Adrenal gland (tissue), 12 donors: ENCODE data around the gene STAM. TPM values are rescaled to one million over a fixed set of nuclear protein-coding genes. Genes with fewer than 3 reads are reported as not detected.

Source experiments
- DNase-seq, 7 donors: peaks; one replicate each; pipeline ENCODE4 v3.0.0-alpha.2; 2019 to 2020
- H3K27ac ChIP-seq, 5 donors: fragments of 200-600 bp; sonication (generic) in 4 of 5; 1 replicate in 3 of 5; 2 replicates in 2 of 5; pipeline versions ENCODE4 v1.5.1 to v1.8.0; 2016 to 2020; ENCODE audit warnings: mild to moderate bottlenecking in 1 of 5
- H3K27me3 ChIP-seq: fragments of 200-600 bp; 2 replicates; pipeline ENCODE4 v1.8.0; 2021
- H3K36me3 ChIP-seq, 2 donors: fragments of 200-600 bp; replicated peaks in 1 of 2; 1 replicate in 1 of 2; 2 replicates in 1 of 2; pipeline versions ENCODE4 v1.5.1 to v1.8.0; 2018 to 2022
- H3K4me1 ChIP-seq, 2 donors: fragments of 200-600 bp; replicated peaks in 1 of 2; 1 replicate in 1 of 2; 2 replicates in 1 of 2; pipeline versions ENCODE4 v1.5.1 to v1.8.0; 2018 to 2021
- H3K4me3 ChIP-seq, 4 donors: fragments of 200-600 bp; sonication (generic) in 3 of 4; one replicate each; pipeline ENCODE4 v1.5.1; 2016 to 2018
- H3K9me3 ChIP-seq, 3 donors: fragments of 200-600 bp; sonication (generic) in 1 of 3; replicated peaks in 1 of 3; 1 replicate in 2 of 3; 2 replicates in 1 of 3; pipeline versions ENCODE4 v1.5.1 to v1.8.0; 2016 to 2021
- POLR2A ChIP-seq, 2 donors: fragments of 450-650 bp; IDR thresholded peaks; one replicate each; pipeline ENCODE4 v1.6.1; 2017; ENCODE audit warnings: antibody characterized with exemption in 2 of 2, mild to moderate bottlenecking in 2 of 2, moderate library complexity in 1 of 2
- WGBS, 4 donors: extraction: QIAGEN DNeasy Blood & Tissue Kit in 2 of 4; methylation state at CpG; one replicate each; pipeline versions ENCODE4 v1.1.5 to v1.1.7; 2013 to 2017; 5-methylcytosine and 5-hydroxymethylcytosine counted together
- intact Hi-C, 2 donors: fragments of 100-400 bp; cut with DNase I; formaldehyde crosslinking; loops; one replicate each; pipeline versions ENCODE4 v1.14.1 to v1.15.0; 2022 to 2023
- polyA plus RNA-seq, 3 donors: library from polyadenylated mRNA; stranded (reverse); fragments of 200-250 nt in 2 of 3; fragments of 350-450 nt in 1 of 3; fragmentation: Illumina TruSeq in 1 of 3; extraction: RNeasy Lipid Tissue Mini Kit (QIAGEN cat#74804) in 1 of 3; gene quantifications; one replicate each; pipeline ENCODE4 v1.2.3, GENCODE V29; 2013 to 2014
- total RNA-seq, 9 donors: library from RNA; depleted of rRNA in 4 of 9; stranded (reverse); fragments of >200 nt in 4 of 9; fragments of 120-200 nt in 1 of 9; fragmentation: NEBNext Ultra II Directional in 1 of 9; extraction: Animal tissue kit (Norgen Biotek cat#: 25700) in 1 of 9; gene quantifications; one replicate each; pipeline versions ENCODE4 v1.1.0 to v1.2.4, GENCODE V29; 2013 to 2023
- TF ChIP-seq, protein P1 (sequence below), 6 experiments: fragments of 450-650 bp in 4 of 6; fragments of 200-600 bp in 2 of 6; sonication (generic) in 1 of 6; IDR thresholded peaks; 1 replicate in 5 of 6; 2 replicates in 1 of 6; pipeline versions ENCODE4 v1.5.1 to v1.8.0; 2016 to 2021; ENCODE audit warnings: antibody characterized with exemption in 6 of 6, mild to moderate bottlenecking in 2 of 6, moderate library complexity in 1 of 6
- donor health status: healthy with polysubstance abuse.
- donor health status: Bipolar disorder and iron deficiency.
- donor health status: DM: yes; HTN: yes; CAD: no.
- donor health status: DM: no; HTN: no; CAD: no.
- donor health status: DM: no; HTN: no; CAD: no.
- donor health status: DM: yes; HTN: yes; CAD: no.

The STAM gene
- total and polyA plus RNA-seq, 12 donors: 10.3 to 58.4 (median 27.0) TPM

DNA sequence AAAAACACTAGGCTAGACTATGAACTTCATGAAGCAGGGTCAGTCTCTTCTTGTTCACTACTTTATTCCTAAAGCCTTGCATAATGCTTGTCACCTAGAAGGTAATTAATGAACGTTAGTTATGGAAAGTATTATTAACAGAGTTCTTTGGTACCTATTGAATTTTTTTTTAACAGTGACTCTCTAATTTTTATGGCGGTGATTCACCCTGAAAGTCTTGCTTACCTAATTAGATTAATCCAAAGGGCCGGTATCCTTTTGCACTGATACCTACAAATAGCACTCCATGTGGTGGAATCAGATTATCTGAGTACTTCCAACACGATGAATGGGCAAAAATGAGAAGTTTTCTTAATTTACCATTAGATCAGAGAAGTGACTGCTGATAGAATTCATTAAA, 31.7 kb downstream of the STAM start:
- Histone ChIP-seq H3K27me3 (no peaks in the 10 kb centered on the region), H3K4me3 (no peak overlapping the region), H3K9me3 (no peaks in the 10 kb centered on the region), H3K27ac (no peak overlapping the region), H3K4me1 (peaks cover 12 to 36% of the 10 kb centered on the region in 2 donors), H3K36me3 (no peaks in the 10 kb centered on the region)
- TF ChIP-seq, protein P1, sequence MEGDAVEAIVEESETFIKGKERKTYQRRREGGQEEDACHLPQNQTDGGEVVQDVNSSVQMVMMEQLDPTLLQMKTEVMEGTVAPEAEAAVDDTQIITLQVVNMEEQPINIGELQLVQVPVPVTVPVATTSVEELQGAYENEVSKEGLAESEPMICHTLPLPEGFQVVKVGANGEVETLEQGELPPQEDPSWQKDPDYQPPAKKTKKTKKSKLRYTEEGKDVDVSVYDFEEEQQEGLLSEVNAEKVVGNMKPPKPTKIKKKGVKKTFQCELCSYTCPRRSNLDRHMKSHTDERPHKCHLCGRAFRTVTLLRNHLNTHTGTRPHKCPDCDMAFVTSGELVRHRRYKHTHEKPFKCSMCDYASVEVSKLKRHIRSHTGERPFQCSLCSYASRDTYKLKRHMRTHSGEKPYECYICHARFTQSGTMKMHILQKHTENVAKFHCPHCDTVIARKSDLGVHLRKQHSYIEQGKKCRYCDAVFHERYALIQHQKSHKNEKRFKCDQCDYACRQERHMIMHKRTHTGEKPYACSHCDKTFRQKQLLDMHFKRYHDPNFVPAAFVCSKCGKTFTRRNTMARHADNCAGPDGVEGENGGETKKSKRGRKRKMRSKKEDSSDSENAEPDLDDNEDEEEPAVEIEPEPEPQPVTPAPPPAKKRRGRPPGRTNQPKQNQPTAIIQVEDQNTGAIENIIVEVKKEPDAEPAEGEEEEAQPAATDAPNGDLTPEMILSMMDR (IDR thresholded peaks at IDR 0.05): no peak
- no peak for TF ChIP-seq POLR2A (IDR thresholded peaks at IDR 0.05)
- intact Hi-C loops: no loop called here
- WGBS, 4 donors: 65 to 73% (median 68%) methylated on average over 4 of the region's 4 CpGs
- no peak for DNase-seq

DNA sequence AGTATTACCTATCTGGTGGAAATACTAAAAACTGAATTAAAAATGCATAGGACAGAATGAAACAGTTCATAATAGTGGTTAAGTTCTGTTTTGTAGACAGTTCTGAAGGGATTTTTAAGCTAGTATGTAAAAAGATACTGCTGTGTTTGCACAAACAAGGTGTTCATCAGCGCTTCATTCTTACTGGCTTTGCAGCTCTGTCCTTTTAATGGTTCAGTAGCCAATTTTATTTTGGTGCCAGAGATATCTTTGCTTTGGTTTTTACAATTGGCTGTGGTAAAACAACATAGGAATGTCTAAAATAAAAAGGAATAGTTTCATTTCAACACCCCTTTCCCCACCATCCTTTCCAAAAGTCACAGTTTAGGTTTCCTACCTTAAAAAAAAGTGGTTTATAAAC, 33.0 kb downstream of the STAM start:
- no peaks in the 10 kb centered on the region for H3K27me3 ChIP-seq
- H3K4me3 ChIP-seq: no peak overlapping the region
- peaks cover 12 to 24% of the 10 kb centered on the region in 2 donors for H3K4me1 ChIP-seq
- 94 to 100% (median 97%) methylated on average over 1 of the region's 1 CpG for WGBS, 4 donors
- no peak overlapping the region for H3K27ac ChIP-seq
- H3K36me3 ChIP-seq: no peaks in the 10 kb centered on the region
- DNase-seq: no peak
- TF ChIP-seq POLR2A (IDR thresholded peaks at IDR 0.05): no peak
- TF ChIP-seq, protein P1 (IDR thresholded peaks at IDR 0.05): no peak
- H3K9me3 ChIP-seq: no peaks in the 10 kb centered on the region
- intact Hi-C loops: no loop called here

DNA sequence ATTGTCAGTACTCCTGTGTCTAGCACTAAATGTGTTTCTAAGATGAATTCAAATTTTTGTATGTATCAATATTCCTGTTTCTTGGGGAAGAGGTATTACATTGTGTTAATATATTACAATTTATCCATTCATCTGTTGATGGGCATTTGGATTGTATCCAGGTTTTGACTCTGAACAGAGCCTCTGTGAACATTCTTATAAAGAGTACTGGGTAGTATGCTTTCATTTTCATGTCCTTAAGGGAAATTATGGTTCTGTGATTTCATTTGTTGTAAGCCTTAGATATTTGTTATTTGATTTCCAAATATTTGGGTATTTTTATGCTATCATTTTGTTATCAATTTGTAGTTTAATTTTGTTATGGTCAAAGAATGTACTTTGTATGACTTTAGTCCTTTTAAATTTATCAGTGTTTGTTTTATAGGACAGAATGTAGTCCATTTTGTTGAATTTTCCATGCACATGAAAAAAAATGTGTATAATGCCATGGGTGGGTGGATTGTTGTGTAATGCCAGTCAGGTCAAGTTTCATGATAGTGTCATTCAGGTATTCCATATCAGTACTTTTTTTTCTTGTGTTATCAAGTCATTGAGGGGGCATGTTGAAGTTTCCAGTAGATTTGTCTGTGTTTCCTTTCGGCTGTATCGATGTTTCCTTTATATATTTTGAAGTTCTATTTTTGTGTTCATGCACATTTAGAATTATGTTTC, 38.4 kb downstream of the STAM start:
- TF ChIP-seq POLR2A (IDR thresholded peaks at IDR 0.05): no peak
- TF ChIP-seq, protein P1 (IDR thresholded peaks at IDR 0.05): no peak
- no peaks in the 10 kb centered on the region for H3K36me3 ChIP-seq
- H3K27ac ChIP-seq: no peak overlapping the region
- intact Hi-C loops: no loop called here
- WGBS, 4 donors: 73 to 89% (median 81%) methylated on average over 2 of the region's 2 CpGs
- H3K4me3 ChIP-seq: no peak overlapping the region
- H3K9me3 ChIP-seq: no peaks in the 10 kb centered on the region
- DNase-seq: no peak
- H3K4me1 ChIP-seq: peaks cover 0 to 18% of the 10 kb centered on the region in 2 donors
- H3K27me3 ChIP-seq: no peaks in the 10 kb centered on the region

DNA sequence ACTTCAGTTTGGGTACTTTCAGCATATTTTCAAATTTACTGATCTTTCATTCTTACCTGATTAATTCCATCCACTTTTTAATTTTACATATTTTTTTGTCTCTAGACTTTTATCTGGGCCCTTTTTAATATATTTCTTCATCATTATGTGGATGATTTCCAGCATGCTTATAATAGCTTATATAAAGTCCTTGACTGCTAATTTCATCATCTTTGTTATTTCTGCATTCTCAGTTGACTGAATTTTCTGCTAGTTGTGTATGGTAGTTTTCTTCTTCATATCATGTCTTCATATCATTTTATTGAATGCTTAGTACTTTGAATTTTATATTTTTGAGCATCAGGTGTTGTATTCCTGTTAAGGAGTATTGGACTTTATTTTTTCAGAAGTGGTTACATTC, 39.6 kb downstream of the STAM start:
- TF ChIP-seq, protein P1 (IDR thresholded peaks at IDR 0.05): no peak
- TF ChIP-seq POLR2A (IDR thresholded peaks at IDR 0.05): no peak
- Histone ChIP-seq H3K4me3 (no peak overlapping the region), H3K36me3 (no peaks in the 10 kb centered on the region), H3K27me3 (no peaks in the 10 kb centered on the region), H3K27ac (no peak overlapping the region), H3K9me3 (no peaks in the 10 kb centered on the region), H3K4me1 (peaks cover 0 to 18% of the 10 kb centered on the region in 2 donors)
- intact Hi-C loops: no loop called here
- DNase-seq: no peak
